Effector CD8-positive, alpha-beta T cell (primary cell): ENCODE results near the gene MYH9.

Source experiments
- DNase-seq: peaks from one replicate; lab custom pipeline; 2025; lab: John Stamatoyannopoulos, UW

Gene MYH9

DNA sequence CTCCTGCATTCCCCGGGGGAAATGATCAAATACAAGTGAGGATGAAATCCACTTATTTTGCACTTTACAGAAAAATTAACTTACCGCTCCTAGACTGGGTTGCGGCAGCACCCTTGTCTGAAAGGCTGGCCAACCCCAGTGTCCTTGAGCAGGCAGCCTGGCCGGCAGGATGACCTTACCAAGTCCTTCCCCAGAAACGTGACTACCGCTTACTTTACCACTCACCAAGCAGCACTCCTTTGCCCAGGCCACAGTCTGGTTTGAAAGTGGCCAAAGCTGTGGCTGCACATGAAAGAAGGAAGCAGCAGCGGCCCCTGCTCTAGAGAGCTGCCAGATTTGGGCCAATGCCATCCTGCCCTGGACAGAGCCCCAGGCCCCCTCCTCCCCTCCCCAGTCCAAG, 20.3 kb downstream of the MYH9 start:
- no peak for DNase-seq

DNA sequence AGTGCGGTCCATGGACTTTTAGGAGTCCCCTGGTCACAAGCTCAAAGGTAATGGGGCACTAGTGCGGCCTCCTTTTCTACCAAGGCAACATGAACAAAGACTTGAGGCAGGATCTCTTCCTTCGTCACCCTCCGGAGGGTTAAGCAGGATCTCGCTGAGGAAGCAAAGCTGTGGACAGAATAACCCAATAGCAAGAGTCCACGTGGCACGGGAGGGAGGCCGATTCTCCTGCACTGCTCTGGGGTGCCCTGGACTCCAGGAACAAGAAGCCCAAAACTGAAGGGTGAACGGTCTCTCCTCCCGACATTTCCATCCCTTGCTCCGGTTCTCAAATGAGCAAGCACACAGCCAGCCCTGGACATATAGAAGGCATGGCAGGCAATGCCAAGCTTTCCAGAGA, 20.7 kb downstream of the MYH9 start:
- DNase-seq: no peak

DNA sequence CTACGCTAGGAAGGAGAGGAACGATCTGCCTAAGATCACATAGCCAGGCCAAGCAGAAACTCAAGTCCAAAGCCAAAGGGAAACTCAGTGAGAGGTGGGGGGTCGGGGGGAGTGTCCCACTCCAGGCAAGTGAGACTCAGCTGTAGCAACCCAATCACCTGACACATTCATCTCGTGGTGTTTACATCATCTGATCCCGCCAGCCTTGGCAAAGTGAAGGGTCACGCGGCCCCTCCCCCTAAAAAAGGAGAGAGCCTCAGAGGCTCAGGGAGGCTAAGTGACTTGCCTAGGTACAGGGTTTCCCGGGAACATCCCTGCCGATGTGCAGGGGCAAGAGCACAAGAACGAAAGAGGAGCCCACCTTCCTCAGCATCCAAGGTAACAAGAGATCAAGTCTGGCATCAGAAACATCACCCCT, 21.5 kb downstream of the MYH9 start:
- DNase-seq: no peak

DNA sequence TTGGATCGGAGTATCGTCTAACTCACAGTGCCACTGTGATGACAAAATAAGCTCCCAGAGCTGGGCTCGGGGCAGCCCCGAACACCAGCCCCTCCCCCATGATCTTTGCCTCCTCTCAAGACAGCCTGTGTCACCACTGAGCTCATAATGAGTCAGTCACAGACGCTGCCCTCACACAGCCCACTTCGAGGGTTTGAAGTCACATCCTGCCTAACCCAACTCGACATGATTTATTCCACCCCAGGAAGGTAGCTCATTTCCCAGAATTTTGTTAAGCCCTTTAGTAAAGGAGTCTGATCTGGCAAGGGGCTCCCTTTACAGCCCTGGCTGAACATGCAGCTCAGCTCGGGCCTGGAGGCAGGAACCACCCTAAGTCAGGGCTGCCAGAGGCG, 22.8 kb downstream of the MYH9 start:
- peak; percentile 75 for DNase-seq

DNA sequence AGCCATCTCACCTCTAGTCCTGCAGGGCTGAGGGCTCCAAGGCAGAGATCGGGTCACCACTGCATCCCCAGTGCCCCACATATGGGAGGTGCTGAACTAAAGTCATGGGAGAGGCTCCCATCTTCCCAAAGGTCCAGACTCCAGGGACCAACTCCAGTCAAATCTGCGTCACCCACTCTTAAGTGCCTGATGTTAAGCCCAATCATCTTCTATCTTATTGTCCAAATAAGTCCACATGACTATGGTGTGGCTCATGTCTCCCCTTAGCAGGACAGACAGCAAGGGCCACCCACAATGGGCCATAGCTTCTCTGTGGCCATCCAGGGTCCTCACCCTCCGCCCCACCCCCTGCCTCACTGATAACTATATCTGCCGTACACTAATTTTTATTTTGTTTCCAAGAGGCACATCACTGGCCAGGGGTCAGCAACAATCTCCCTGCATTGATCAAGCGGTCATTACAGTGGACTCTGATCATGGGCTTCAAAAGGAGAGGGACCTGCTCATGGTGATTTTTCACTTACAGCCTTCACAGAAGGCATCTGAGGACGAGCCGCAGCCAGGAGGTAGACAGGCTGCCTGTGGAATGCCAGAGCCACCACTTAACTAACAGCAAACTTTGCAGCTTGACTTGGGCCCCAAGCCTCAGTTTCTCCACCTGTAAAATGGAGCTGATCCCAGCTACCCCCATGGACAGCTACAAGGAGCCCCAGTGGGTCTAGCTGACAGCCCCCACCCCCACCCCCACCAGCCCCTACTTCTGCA, 23.3 kb downstream of the MYH9 start:
- no peak for DNase-seq

DNA sequence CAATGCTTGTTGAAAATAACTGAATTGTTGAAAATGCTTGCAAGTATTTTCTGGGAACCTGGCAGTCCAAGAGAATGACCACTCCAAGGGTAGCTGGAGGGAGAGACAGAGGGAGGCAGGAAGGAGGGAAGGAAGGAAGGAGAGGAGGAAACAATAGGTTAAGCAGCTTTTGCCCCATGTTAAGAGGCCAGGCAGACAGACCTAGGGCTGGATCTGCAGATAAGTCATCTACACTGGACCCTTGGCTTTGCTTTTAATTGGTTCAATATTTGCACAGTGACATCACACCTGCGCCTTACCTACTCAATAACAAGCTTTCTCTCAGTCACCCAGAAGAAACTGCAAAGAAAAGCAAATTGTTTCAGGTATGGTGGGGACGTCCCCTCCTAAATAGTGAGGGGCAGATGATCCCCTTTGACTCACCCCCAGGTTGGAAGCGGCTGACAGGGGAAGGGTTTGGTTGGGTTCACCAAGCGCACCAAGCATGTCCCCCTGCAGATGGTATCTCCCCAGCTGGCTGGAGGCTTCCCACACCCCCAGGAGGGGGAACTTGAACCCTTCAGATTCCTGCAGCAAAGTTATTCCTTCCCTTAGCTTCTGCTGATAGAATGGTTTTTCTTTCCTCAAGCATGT, 24.3 kb downstream of the MYH9 start:
- DNase-seq: no peak

DNA sequence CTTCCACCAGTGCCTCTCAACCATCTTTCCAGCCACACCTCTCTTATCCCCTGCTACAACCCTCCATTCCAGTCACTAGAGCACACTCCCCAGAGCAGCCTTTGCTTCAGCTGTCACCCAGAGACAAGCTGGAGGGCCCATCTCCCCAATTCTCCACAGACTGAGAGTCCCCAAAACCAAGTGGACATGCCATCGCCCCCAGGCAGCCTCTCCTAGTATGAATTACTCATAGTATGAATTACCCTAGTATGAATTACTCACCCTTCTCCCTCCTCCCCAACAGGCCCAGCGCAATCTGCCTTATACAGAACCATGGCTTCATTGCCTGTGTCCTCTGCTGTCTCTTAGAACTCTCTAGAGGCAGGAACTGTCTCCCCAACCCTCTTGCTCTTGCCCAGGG, 24.8 kb downstream of the MYH9 start:
- DNase-seq: no peak

DNA sequence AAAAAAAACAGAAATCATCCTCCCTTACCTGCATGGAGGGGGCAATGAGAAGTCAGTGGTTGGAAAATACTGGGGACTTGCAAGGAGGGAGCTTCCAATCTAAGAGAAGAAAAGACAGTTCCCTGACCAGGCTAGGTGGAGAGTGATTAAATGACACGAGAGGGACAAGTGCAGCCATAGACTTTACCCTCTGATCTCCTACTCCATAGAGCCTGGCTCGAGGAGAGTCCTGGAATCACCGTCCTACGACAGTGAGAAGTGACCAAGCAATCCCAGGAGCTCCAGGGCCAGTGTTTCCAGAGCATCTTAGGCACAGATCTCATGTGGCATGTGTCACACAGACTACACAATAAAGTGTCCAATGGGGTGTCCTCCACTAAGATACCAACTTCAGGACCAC, 25.7 kb downstream of the MYH9 start:
- no peak for DNase-seq

DNA sequence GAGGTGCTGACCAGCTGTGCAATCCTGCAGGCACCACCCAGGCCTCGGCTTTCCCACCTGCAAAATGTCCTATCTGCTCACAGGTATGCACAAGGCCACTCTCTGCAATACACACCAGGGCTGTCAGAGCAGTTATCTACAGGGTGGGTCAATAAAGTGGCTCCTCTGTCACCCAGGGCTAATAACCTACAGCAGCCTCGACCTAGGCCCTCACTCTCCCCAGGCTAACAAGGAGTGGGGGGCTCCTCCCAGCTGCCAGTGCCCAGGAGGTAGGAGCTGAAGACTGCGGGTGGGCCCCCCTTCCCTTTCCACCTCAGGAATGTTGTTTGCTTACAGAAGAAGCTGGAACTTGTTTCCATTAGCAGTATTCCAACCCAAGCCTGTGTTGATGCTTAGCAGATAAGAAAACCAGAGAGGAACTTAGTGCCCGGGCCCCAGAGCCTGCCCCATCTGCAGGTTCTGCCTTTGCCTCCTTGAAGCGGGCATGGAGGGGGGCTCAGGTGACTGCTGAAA, 26.8 kb downstream of the MYH9 start:
- DNase-seq: no peak

DNA sequence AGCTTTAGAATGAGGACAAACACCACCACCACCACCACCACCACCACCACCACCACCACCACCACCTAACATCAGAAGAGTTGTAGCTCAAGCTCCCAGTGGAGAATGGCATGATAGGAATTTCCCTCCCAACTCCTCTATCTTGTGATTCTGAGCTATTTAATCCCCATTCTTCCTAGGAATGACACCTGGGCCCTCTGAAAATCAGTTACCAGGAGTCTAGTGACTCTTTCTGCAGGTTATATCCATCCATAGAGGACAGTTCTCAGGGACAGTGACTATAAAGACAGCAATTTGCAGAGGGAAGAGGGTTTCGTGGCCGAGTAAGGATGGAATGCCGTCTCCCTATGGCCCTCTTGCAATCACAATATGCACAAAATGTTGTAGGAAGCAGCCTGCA, 27.8 kb downstream of the MYH9 start:
- no peak for DNase-seq

DNA sequence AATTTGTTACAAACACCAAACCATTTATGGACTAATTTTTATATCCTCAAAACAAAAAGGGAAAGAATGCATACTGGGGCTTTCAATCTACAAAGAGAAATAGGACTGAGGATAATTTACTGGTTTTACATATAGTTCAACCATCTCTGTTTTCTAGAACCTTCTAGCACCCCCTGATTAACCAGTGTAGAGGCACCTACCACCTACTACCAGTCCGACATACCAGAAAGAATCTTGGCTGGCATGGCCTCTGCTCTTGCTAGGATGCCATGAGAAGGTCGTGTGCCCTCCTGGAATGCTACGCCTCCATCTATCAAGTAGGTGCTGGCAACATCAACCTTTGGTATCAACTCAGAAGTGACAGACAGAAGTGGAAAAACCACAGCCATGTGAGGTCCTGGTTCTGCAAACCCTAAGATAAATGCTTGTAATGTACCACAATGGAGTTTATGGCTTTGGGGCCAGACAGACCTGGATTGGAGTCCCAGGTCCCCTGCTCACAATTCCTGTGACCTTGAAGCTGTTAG, 28.2 kb downstream of the MYH9 start:
- no peak for DNase-seq

DNA sequence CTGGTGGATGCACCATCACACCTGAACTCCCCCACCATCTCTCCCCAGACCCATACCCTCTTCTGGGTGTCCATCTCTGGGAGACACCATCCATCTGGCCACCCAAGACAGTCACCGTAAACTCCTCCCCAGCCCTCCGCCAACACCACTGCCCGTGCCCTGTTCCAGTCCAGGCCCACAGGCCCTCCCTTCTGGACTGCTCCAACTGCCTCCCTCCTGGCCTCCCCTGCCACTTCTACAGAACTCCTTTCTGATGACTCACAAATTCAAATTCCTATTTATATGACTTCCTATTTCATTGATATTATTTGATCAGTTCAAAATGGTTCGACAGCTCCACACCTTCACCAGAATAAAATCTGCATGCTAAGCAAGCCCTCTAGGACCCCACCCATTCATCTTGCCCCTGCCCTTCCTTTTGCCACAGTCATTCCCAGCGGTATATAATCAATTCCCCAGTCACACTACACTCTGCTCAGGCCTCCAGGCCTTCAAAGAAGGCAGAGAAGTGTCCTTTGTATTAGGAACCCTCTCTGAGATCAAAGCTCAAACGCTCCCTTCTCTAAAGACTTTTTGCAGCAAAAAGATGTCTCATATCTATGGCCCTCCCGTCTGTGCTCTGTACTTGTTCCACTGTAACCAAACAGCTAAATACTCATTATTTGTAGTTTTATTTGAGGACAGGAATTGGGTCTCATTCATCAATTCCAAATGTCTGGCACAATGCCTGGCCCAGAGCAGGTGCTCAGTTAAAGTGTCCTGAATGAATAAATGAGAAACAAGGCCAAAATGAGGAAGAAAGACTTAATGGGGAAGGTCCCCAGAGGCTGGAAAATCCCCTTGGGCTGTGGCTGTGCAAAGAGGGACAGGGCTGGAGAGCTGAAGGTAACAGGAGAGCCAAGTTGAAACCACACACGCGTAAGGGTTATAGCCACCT, 29.0 kb downstream of the MYH9 start:
- DNase-seq: no peak

DNA sequence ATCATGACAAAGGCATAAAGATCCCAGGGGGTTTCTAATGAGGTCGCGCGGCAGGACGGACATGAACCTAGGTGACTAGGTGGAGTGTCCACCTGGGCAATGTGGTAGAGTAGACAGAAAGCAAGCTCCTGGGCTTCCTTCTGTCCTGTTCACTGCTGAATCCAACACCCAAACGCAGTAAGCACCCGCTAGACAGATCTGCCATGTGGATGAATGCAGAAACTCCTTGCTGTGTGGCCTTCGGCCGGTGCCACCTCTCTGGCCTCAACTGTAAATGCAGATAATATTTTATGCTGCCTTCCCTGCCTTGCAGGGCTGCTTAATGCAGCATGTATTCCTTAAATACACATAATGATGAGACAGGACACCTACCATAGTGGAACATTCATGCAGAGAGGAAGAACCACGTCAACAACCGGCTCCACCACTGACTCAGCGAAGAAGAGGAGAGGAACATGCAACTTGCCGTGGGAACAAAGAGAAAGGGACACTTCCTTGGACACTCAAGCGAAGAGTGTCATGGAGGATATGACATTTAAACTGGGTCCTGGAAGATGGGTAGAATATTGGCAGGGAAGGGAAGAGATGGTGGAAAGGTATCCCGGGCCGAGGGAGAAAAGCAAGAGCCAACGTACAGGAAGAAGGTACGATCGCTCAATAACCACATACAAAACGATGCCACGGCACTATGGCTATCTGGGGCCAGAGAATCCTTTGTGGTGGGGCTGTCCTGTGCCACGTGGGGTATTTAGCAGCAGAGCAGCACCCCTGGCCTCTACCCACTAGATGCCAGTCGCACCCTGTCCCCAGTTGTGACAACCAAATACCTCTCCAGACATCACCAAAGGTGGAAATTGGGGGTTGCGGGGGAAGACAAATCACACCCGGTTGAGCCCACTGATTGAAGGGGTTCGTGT, 30.8 kb downstream of the MYH9 start:
- peak; percentile 20 for DNase-seq

DNA sequence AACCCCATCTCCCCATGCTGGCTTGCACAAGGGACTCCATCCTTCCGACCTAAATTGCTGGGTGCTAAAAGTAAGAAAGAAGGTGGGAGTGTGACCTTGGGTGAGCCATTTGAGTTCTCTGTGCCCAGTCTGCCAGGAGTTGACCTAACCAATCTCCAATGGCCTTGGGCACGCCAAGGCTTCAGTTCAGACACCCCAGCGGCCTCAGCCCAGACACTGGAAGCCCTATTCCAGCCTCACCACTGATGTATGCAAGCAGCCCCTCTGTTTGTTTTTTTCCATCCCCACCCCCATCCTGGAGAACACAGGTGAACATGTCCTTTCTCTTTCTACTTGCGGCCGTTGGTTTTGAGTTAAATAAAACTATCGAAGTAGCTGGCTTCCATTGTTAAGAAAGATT, 31.9 kb downstream of the MYH9 start:
- no peak for DNase-seq

DNA sequence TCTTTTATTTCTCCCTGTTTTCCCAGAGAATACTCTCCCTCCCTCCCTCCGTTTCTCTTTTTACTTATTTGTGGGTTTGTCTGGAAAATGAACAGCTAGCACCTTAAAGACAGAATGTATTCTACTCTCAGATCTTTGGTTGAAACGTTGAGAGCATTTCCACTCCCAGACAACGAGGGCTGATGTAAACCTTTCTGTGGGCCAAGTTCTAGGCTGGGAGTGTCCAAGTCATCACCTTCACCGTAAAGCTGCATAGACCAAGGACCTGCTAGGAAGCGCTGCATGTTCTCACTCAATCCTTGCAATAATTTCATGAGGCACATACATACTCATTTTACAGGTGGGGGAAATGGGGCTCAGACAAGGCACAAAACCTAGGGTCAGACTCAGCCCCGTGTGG, 32.4 kb downstream of the MYH9 start:
- no peak for DNase-seq

DNA sequence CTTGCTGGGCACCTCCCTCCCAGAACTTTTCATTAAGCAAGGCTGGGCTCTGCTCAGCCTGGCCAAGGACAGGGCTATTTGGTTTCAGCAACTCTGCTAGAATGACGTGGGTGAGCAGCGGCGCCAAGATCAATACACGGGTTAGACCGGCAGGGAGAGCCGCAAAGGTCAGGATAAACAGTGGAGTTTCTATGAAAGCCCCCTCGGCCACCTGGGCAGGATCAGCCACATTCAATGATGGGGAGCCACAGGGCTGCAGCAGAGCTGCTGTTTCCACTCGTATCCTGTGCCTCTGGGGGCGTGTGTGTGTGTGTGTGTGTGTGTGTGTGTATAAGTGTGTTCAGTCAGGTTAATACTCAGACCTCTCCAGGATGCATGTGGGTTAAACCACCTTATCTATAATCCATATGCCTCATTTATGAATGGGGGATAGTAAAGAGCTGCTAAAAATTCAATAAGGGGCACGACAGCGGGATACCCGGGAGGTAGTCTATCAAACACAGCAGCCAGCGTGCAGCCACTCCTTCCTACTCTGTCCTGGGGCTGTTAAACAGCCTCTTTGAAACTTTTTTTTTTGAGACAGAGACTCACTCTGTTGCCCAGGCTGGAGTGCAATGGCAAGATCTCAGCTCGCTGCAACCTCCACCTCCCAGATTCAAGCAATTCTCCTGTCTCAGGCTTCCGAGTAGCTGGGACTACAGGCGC, 34.8 kb downstream of the MYH9 start:
- DNase-seq: no peak

DNA sequence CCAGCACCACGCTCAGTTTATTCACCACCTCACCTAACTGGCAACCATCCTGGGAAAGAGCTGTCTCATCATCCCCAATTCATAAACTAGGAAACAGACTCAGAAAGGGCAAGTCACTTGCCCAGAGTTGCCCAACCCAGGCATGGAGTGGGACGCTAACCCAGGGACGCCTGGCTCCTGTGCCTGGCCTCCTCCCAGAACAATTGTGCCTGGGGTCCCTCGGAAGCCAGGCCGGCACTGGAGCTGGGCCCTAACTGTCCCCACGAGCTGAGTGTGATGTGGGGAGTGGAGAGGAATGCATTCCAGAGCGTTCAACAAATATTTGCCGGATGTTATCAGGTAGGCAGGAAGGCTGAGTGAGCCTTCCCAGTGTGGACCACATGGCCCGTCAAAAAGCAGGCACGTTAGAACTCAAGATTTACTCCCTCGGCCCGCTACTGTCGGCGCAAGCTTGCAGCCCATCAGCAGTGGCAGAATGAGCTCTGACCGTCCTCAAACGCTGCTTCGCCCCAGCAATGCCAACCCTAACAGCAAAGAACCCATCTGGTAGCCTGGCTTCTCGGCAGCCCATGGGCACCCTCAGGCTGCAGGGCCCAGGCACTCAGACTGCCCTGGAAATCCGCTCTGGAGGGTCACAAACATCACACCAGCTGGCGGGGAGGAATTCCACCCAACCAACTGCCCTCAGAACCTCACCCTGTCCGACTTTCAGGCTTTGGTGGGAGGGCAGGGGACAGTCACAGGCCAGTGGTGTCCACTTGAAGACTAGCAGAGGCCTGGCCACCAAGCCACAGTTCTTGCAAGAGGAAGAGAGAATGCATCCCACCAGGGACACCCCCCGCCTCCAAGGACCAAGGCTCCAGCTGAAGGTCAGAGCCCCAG, 35.6 kb downstream of the MYH9 start:
- no peak for DNase-seq

DNA sequence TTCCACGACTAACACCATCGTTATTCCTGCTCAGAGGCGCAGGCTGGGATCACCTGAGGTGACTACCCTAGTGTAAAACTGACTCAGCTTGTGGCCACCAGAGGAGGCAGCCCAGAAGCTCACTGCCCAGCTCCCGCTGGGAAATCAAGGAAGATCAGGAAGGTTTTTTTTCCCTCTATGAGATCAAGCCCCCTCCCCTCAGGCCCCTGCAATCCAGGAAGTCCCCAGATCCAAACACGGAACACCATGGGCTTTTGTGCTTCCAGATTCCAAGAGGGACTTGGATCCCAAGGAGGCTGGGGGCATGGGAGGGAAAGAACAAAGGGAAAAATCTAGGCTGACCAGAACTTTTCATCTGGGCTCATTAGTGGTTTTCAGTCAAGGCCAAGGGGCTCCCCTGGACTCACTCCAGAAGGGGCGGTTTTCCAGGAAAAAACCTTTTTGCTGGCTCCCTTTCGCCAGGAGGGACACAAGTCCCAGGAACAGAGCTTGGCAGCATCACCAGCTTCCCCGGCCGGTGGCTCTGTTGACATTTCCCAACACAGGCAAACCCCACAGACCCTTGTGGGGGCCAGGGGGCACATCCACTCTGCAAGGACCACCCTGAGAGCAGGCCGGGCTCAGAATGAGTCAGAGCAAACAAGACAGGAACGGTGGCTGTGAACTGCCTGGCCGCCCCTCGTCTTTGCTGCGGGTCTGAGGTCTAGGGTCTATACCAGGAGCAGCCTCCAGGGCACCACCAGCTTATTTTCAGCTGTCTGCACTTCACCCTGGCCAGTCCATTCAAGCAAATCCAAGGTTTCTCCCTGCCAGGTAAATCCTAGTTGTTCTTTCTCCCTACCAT, 36.8 kb downstream of the MYH9 start:
- no peak for DNase-seq

DNA sequence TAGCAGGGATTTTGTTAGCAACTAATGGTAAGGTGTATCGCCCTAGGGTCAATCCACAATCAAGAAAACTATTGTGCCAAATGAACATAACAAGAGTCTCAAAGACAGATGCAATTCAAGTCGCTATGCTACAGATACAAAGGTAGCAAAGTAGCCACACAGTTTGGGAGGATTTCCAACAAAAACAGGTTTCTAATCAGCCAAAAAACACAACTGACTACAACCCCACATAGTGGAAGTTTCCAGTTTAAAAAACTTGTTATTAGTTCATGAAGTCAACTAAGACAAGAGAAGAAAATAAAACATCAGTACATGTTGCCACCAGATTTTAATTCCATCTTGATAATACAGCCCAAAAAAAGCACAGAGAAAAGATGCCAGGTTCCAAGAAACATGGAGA, 38.0 kb downstream of the MYH9 start:
- no peak for DNase-seq
